Panc1 (cell line): Measurements from ENCODE around the gene P2RY8. TPM values are rescaled to one million over a fixed set of nuclear protein-coding genes. Genes with fewer than 3 reads are reported as not detected.
"Not testable (repeated sequence)": the region's sequence is repeated elsewhere in the genome, so short reads cannot be mapped to it uniquely, and the experiment has no call there.

Experiments
- ATAC-seq: fragments of 200-7000 bp; cut with Tn5 transposase; 2 replicates; pipeline ENCODE4 v1.9.1; 2020; ENCODE audit warnings: mild to moderate bottlenecking, moderate library complexity
- BruUV-seq: library from RNA; stranded (reverse); fragments of 400-500 nt; replicated peaks from 2 replicates; lab custom pipeline; 2021; lab: Mats Ljungman, UMichigan
- CTCF ChIA-PET: fragments of 300-600 bp; sonication (Branson Sonifier 250); formaldehyde crosslinking; loops from one replicate; lab custom pipeline; 2022; ENCODE audit warnings: antibody characterized with exemption; lab: Charles Lee
- POLR2A ChIA-PET: fragments of 300-600 bp; sonication (Branson Sonifier 250); formaldehyde crosslinking; loops from one replicate; lab custom pipeline; 2022; ENCODE audit warnings: antibody characterized with exemption; lab: Charles Lee
- DNase-seq: peaks from one replicate; pipeline ENCODE4 v3.0.0-alpha.2; 2010; ENCODE audit warnings: low read depth, low spot score
- H3K27ac ChIP-seq: 2 replicates; pipeline ENCODE4 v1.5.1; 2011; ENCODE audit warnings: mild to moderate bottlenecking, low read length, inconsistent platforms
- H3K27me3 ChIP-seq: fragments of 200-500 bp; sonication (Bioruptor generic); 2 replicates; pipeline ENCODE4 v1.6.0; 2014; ENCODE audit warnings: low read length, inconsistent platforms; ENCODE audit not compliant: control insufficient read depth, insufficient read depth
- H3K36me3 ChIP-seq: fragments of 200-500 bp; sonication (Bioruptor generic); 2 replicates; pipeline ENCODE4 v1.5.1; 2014; ENCODE audit warnings: inconsistent platforms, mild to moderate bottlenecking, low read length, moderate library complexity; ENCODE audit not compliant: control insufficient read depth, insufficient read depth
- H3K4me1 ChIP-seq: 2 replicates; pipeline ENCODE4 v1.5.1; 2011; ENCODE audit warnings: inconsistent platforms, mild to moderate bottlenecking, low read length, moderate library complexity; ENCODE audit not compliant: control insufficient read depth, insufficient read depth
- H3K4me3 ChIP-seq, 2 experiments: 2 replicates each; pipeline ENCODE4 v1.5.1; 2011 to 2012; ENCODE audit warnings: low read depth in 2 of 2, low read length in 2 of 2, mild to moderate bottlenecking in 2 of 2, inconsistent platforms in 1 of 2, moderate library complexity in 1 of 2
- H3K9me3 ChIP-seq: fragments of 200-500 bp; sonication (Bioruptor generic); 2 replicates; pipeline ENCODE4 v1.5.1; 2014; ENCODE audit warnings: low read depth, mild to moderate bottlenecking, inconsistent platforms, low read length, moderate library complexity; ENCODE audit not compliant: control insufficient read depth, insufficient read depth
- CTCF ChIP-seq: fragments of 450-650 bp; IDR thresholded peaks from 2 replicates; pipeline ENCODE4 v1.5.1; 2017; ENCODE audit warnings: mild to moderate bottlenecking
- POLR2AphosphoS5 ChIP-seq: IDR thresholded peaks from 2 replicates; pipeline ENCODE4 v1.6.1; 2012; ENCODE audit warnings: mild to moderate bottlenecking, low read depth, low read length, moderate library complexity
- REST ChIP-seq, 2 experiments: IDR thresholded peaks; 2 replicates each; pipeline ENCODE4 v1.6.1; 2011 to 2012; ENCODE audit warnings: low read depth in 2 of 2, control low read depth in 1 of 2, low read length in 1 of 2, mild to moderate bottlenecking in 1 of 2, moderate library complexity in 1 of 2; ENCODE audit not compliant: insufficient read depth in 1 of 2
- SIN3A ChIP-seq: IDR thresholded peaks from 2 replicates; pipeline ENCODE4 v1.6.1; 2012; ENCODE audit warnings: low read depth, mild to moderate bottlenecking, low read length, moderate library complexity, borderline replicate concordance; ENCODE audit not compliant: insufficient read depth
- TCF7L2 ChIP-seq: IDR thresholded peaks from 2 replicates; pipeline ENCODE4 v1.6.1; 2011; ENCODE audit warnings: mild to moderate bottlenecking, low read depth, low read length, inconsistent platforms
- in situ Hi-C: cut with HindIII; loops from 2 replicates; pipeline ENCODE4 v1.10.0; 2016; ENCODE audit warnings: low sequenced_read_pairs, low pct_unique_long_range_greater_than_20kb
- intact Hi-C: fragments of 100-400 bp; cut with micrococcal nuclease; formaldehyde crosslinking; loops from one replicate; pipeline ENCODE4 v1.10.0; 2022; ENCODE audit not compliant: unreplicated experiment
- total RNA-seq: library from RNA; stranded (reverse); gene quantifications from one replicate; pipeline ENCODE4 v1.2.1, GENCODE V29; 2021; ENCODE audit not compliant: unreplicated experiment

Gene P2RY8
- total RNA-seq, 1 experiment from 2014 or later = 0.18 TPM

- intact Hi-C loops = no loop called here
- Histone ChIP-seq H3K9me3 (no peaks in the 10 kb centered on the region), H3K4me3 (no peak overlapping the region), H3K4me1 (no peaks in the 10 kb centered on the region), H3K36me3 (no peaks in the 10 kb centered on the region), H3K27ac (no peak overlapping the region), H3K27me3 (no peaks in the 10 kb centered on the region)
- TF ChIP-seq CTCF (no peak), POLR2AphosphoS5 (no peak), REST (IDR thresholded peaks at IDR 0.05; ENCODE audit: insufficient read depth in 1 of 2, low read depth in 2 of 2, low read length in 1 of 2) (no peak), SIN3A (no peak), TCF7L2 (no peak)
- POLR2A ChIA-PET = no interaction called here
- CTCF ChIA-PET = no interaction called here
- DNase-seq = no peak
- in situ Hi-C loops = no loop called here
- BruUV-seq = no TSS peak
- ATAC-seq = no peak
These were observed 6.2 kb upstream of the P2RY8 start for GRCh38 chrX:1542994-1543725.

- CTCF ChIA-PET, H3K27ac ChIP-seq, ATAC-seq, H3K27me3 ChIP-seq, H3K9me3 ChIP-seq, H3K4me1 ChIP-seq, H3K4me3 ChIP-seq, BruUV-seq, intact Hi-C loops, DNase-seq, H3K36me3 ChIP-seq, in situ Hi-C loops, POLR2A ChIA-PET: not testable (repeated sequence)
These were observed 2.2 kb upstream of the P2RY8 start for GRCh38 chrX:1539146-1539545.

- ATAC-seq, intact Hi-C loops, H3K27ac ChIP-seq, BruUV-seq, H3K27me3 ChIP-seq, DNase-seq, CTCF ChIA-PET, H3K9me3 ChIP-seq, POLR2A ChIA-PET, H3K36me3 ChIP-seq, in situ Hi-C loops, H3K4me1 ChIP-seq: not testable (repeated sequence)
- 0 out of 4 replicates have a peak overlapping the region, but pooled peaks of 1 of the 2 experiments have one; percentile 16 for H3K4me3 ChIP-seq
These were observed 718 bp upstream of the P2RY8 start for GRCh38 chrX:1537716-1538090.
